GM19025 (cell line): ENCODE data around the gene TAS2R50.

Experiments
- ATAC-seq: cut with Tn5 transposase; IDR thresholded peaks from one replicate; pipeline ENCODE4 v1.9.1; 2021; ENCODE audit warnings: mild to moderate bottlenecking, low read depth, moderate library complexity; ENCODE audit not compliant: unreplicated experiment

TAS2R50 gene

GRCh38 chr12:10956085-10956484 lies 30.6 kb downstream of the TAS2R50 start:
- ATAC-seq: no peak

GRCh38 chr12:10952645-10953044 lies 34.1 kb downstream of the TAS2R50 start:
- ATAC-seq: no peak

- ATAC-seq: no peak
These were observed 43.5 kb downstream of the TAS2R50 start for GRCh38 chr12:10943167-10943566.

- no peak for ATAC-seq
These were observed 44.6 kb downstream of the TAS2R50 start for GRCh38 chr12:10941916-10942607.

GRCh38 chr12:10941369-10941768 lies 45.3 kb downstream of the TAS2R50 start:
- ATAC-seq: no peak

GRCh38 chr12:10940389-10940788 lies 46.3 kb downstream of the TAS2R50 start:
- no peak for ATAC-seq

- ATAC-seq: no peak
These were observed 47.5 kb downstream of the TAS2R50 start, which contains the start of gene TAS2R14 for GRCh38 chr12:10939163-10939562. Gene TAS2R14, minus strand, starts transcription at chr12:10939263. Its CDS starts 56 bp downstream, at chr12:10939207.

- no peak for ATAC-seq
These were observed 50.2 kb downstream of the TAS2R50 start for GRCh38 chr12:10936506-10936905.
